ENCODE measurements around the gene PAX9.

Gene PAX9

GRCh38 chr14:36656687-36657398 lies 4.8 kb upstream of the PAX9 start:
- ATAC-seq: no peak

GRCh38 chr14:36657399-36658122 lies 4.1 kb upstream of the PAX9 start:
- no peak for ATAC-seq

- no peak for ATAC-seq
Observed at GRCh38 chr14:36658123-36659009, 3.3 kb upstream of the PAX9 start.

- ATAC-seq: no peak
Observed at GRCh38 chr14:36659010-36659821, 2.4 kb upstream of the PAX9 start.

- no peak for ATAC-seq
Observed at GRCh38 chr14:36659822-36660735, 1.6 kb upstream of the PAX9 start.

- no peak for ATAC-seq
Observed at GRCh38 chr14:36660736-36661505, 739 bp upstream of the PAX9 start.

GRCh38 chr14:36662258-36662542 lies 540 bp downstream of the PAX9 start:
- no peak for ATAC-seq

GRCh38 chr14:36662543-36663403 lies 1.1 kb downstream of the PAX9 start:
- ATAC-seq: no peak

- no peak for ATAC-seq
Observed at GRCh38 chr14:36663404-36664321, 2.0 kb downstream of the PAX9 start.

GRCh38 chr14:36664322-36665193 lies 2.9 kb downstream of the PAX9 start:
- no peak for ATAC-seq

GRCh38 chr14:36665887-36666415 lies 4.3 kb downstream of the PAX9 start:
- no peak for ATAC-seq

- ATAC-seq: no peak
Observed at GRCh38 chr14:36666416-36667206, 5.0 kb downstream of the PAX9 start.

- no peak for ATAC-seq
Observed at GRCh38 chr14:36667679-36668078, 6.0 kb downstream of the PAX9 start.

GRCh38 chr14:36671149-36671548 lies 9.5 kb downstream of the PAX9 start:
- ATAC-seq: no peak

- ATAC-seq: no peak
Observed at GRCh38 chr14:36672095-36672494, 10.4 kb downstream of the PAX9 start.

- ATAC-seq: no peak
Observed at GRCh38 chr14:36674659-36675058, 13.0 kb downstream of the PAX9 start.
